ENCODE data around the gene NOP16.

The NOP16 gene

GRCh38 chr5:176420972-176421544 is 32.7 kb upstream of the NOP16 start:
- TF ChIP-seq NFIC (IDR thresholded peaks at IDR 0.05) (no peak), ZBTB7A (IDR thresholded peaks at IDR 0.05; ENCODE audit: low read depth) (no peak), MAX (IDR thresholded peaks at IDR 0.05) (no peak), TEAD4 (IDR thresholded peaks at IDR 0.05) (no peak), YY1 (IDR thresholded peaks at IDR 0.05; ENCODE audit: low read depth) (no peak), TAF1 (IDR thresholded peaks at IDR 0.05; ENCODE audit: low read depth) (no peak), RAD21 (IDR thresholded peaks at IDR 0.05; ENCODE audit: low read depth) (no peak), EGR1 (IDR thresholded peaks at IDR 0.05) (no peak), TCF12 (IDR thresholded peaks at IDR 0.05; ENCODE audit: low read depth) (no peak), REST (IDR thresholded peaks at IDR 0.05; ENCODE audit: low read depth) (no peak), CEBPB (IDR thresholded peaks at IDR 0.05) (no peak), FOXM1 (IDR thresholded peaks at IDR 0.05; ENCODE audit: borderline replicate concordance, low read depth) (no peak)
- TF ChIP-seq, protein P1, sequence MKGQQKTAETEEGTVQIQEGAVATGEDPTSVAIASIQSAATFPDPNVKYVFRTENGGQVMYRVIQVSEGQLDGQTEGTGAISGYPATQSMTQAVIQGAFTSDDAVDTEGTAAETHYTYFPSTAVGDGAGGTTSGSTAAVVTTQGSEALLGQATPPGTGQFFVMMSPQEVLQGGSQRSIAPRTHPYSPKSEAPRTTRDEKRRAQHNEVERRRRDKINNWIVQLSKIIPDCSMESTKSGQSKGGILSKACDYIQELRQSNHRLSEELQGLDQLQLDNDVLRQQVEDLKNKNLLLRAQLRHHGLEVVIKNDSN (IDR thresholded peaks at IDR 0.05) = no peak

GRCh38 chr5:176420086-176420485 is 31.7 kb upstream of the NOP16 start:
- TF ChIP-seq CEBPB (IDR thresholded peaks at IDR 0.05) = no peak
- no peak for TF ChIP-seq TAF1 (IDR thresholded peaks at IDR 0.05; ENCODE audit: low read depth)
- TF ChIP-seq REST (IDR thresholded peaks at IDR 0.05; ENCODE audit: low read depth) = no peak
- TF ChIP-seq YY1 (IDR thresholded peaks at IDR 0.05; ENCODE audit: low read depth) = no peak
- TF ChIP-seq, protein P1 (IDR thresholded peaks at IDR 0.05) = no peak
- TF ChIP-seq EGR1 (IDR thresholded peaks at IDR 0.05) = no peak
- no peak for TF ChIP-seq MAX (IDR thresholded peaks at IDR 0.05)
- no peak for TF ChIP-seq FOXM1 (IDR thresholded peaks at IDR 0.05; ENCODE audit: borderline replicate concordance, low read depth)
- TF ChIP-seq TEAD4 (IDR thresholded peaks at IDR 0.05) = no peak
- TF ChIP-seq CREB1 (IDR thresholded peaks at IDR 0.05; ENCODE audit: low read depth) = no peak
- no peak for TF ChIP-seq NFIC (IDR thresholded peaks at IDR 0.05)

GRCh38 chr5:176418251-176418650 is 29.9 kb upstream of the NOP16 start:
- TF ChIP-seq TAF1 (IDR thresholded peaks at IDR 0.05; ENCODE audit: low read depth) (no peak), YY1 (IDR thresholded peaks at IDR 0.05; ENCODE audit: low read depth) (no peak), RAD21 (IDR thresholded peaks at IDR 0.05; ENCODE audit: low read depth) (no peak), EP300 (IDR thresholded peaks at IDR 0.05; ENCODE audit: borderline replicate concordance) (no peak), ZBTB7A (IDR thresholded peaks at IDR 0.05; ENCODE audit: low read depth) (no peak), CEBPB (IDR thresholded peaks at IDR 0.05) (no peak), REST (IDR thresholded peaks at IDR 0.05; ENCODE audit: low read depth) (no peak), FOXM1 (IDR thresholded peaks at IDR 0.05; ENCODE audit: borderline replicate concordance, low read depth) (no peak), EGR1 (IDR thresholded peaks at IDR 0.05) (no peak), TCF12 (IDR thresholded peaks at IDR 0.05; ENCODE audit: low read depth) (no peak), MAX (IDR thresholded peaks at IDR 0.05) (no peak), TEAD4 (IDR thresholded peaks at IDR 0.05) (no peak), NFIC (IDR thresholded peaks at IDR 0.05) (no peak), CREB1 (IDR thresholded peaks at IDR 0.05; ENCODE audit: low read depth) (no peak)
- TF ChIP-seq, protein P1 (IDR thresholded peaks at IDR 0.05) = no peak

DNA sequence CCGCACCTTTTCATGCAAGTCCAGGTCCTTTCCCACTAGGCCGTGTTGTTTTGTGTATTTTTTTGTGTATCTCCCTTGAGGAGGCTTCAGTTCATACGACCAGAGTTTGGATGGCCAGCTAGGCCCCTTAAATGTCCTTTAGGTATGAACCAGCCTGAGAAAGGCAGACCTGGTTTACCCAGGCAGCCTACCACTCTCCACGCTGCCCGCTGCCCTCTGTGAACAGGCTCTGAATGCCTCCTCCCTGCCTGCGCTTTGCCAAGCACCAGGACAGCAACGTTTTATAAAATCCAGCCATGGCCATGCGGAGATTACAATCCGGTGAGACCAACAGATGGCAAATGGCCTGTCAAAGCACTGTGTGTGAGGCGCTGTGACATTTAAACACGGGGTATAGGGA is 28.6 kb upstream of the NOP16 start:
- no peak for TF ChIP-seq YY1 (IDR thresholded peaks at IDR 0.05; ENCODE audit: low read depth)
- TF ChIP-seq TAF1 (IDR thresholded peaks at IDR 0.05; ENCODE audit: low read depth) = no peak
- no peak for TF ChIP-seq CREB1 (IDR thresholded peaks at IDR 0.05; ENCODE audit: low read depth)
- no peak for TF ChIP-seq RAD21 (IDR thresholded peaks at IDR 0.05; ENCODE audit: low read depth)
- TF ChIP-seq CEBPB (IDR thresholded peaks at IDR 0.05) = no peak
- TF ChIP-seq EGR1 (IDR thresholded peaks at IDR 0.05) = no peak
- no peak for TF ChIP-seq REST (IDR thresholded peaks at IDR 0.05; ENCODE audit: low read depth)
- TF ChIP-seq FOXM1 (IDR thresholded peaks at IDR 0.05; ENCODE audit: borderline replicate concordance, low read depth) = no peak
- TF ChIP-seq NFIC (IDR thresholded peaks at IDR 0.05) = no peak
- TF ChIP-seq, protein P1 (IDR thresholded peaks at IDR 0.05) = no peak
- TF ChIP-seq MAX (IDR thresholded peaks at IDR 0.05) = no peak
- TF ChIP-seq TEAD4 (IDR thresholded peaks at IDR 0.05) = no peak
- TF ChIP-seq EP300 (IDR thresholded peaks at IDR 0.05; ENCODE audit: borderline replicate concordance) = no peak
- no peak for TF ChIP-seq ZBTB7A (IDR thresholded peaks at IDR 0.05; ENCODE audit: low read depth)
